Liver (tissue), 9 donors: ENCODE results near the gene GPR68. TPM values are rescaled to one million over a fixed set of nuclear protein-coding genes. Genes with fewer than 3 reads are reported as not detected.
"Not testable (repeated sequence)": the region's sequence is repeated elsewhere in the genome, so short reads cannot be mapped to it uniquely, and the experiment has no call there.

ENCODE experiments used
- DNase-seq: peaks from one replicate; pipeline ENCODE4 v3.0.0-alpha.2; 2017; ENCODE audit warnings: low spot score
- H3K27ac ChIP-seq, 2 donors: one replicate each; pipeline ENCODE4 v1.7.0; 2013; ENCODE audit warnings: inconsistent platforms in 2 of 2, low read length in 2 of 2, control low read depth in 1 of 2, low read depth in 1 of 2, mild to moderate bottlenecking in 1 of 2
- H3K27me3 ChIP-seq, 4 donors: one replicate each; pipeline versions ENCODE4 v1.6.1 to v1.7.0; 2013; ENCODE audit warnings: low read length in 3 of 4, inconsistent platforms in 1 of 4, mild to moderate bottlenecking in 1 of 4, moderate library complexity in 1 of 4; ENCODE audit not compliant: control insufficient read depth in 4 of 4, insufficient read depth in 4 of 4
- H3K36me3 ChIP-seq, 4 donors: one replicate each; pipeline versions ENCODE4 v1.6.1 to v1.7.0; 2013; ENCODE audit warnings: low read length in 3 of 4, mild to moderate bottlenecking in 3 of 4, low read depth in 1 of 4, moderate library complexity in 1 of 4; ENCODE audit not compliant: control insufficient read depth in 4 of 4, insufficient read depth in 3 of 4
- H3K4me1 ChIP-seq, 4 donors: one replicate each; pipeline versions ENCODE4 v1.6.1 to v1.7.0; 2013; ENCODE audit warnings: low read length in 3 of 4, mild to moderate bottlenecking in 3 of 4, moderate library complexity in 1 of 4; ENCODE audit not compliant: control insufficient read depth in 4 of 4, insufficient read depth in 4 of 4
- H3K4me3 ChIP-seq, 3 donors: one replicate each; pipeline versions ENCODE4 v1.6.1 to v1.7.0; 2013; ENCODE audit warnings: low read length in 3 of 3, control low read depth in 1 of 3, low read depth in 1 of 3, mild to moderate bottlenecking in 1 of 3
- H3K9ac ChIP-seq, 2 donors: one replicate each; pipeline ENCODE4 v1.7.0; 2013; ENCODE audit warnings: low read length in 2 of 2, mild to moderate bottlenecking in 2 of 2, moderate library complexity in 2 of 2, control low read depth in 1 of 2, low read depth in 1 of 2
- H3K9me3 ChIP-seq, 4 donors: one replicate each; pipeline versions ENCODE4 v1.6.1 to v1.7.0; 2013; ENCODE audit warnings: low read length in 3 of 4; ENCODE audit not compliant: control insufficient read depth in 4 of 4
- EGR1 ChIP-seq, 2 donors: IDR thresholded peaks; 2 replicates each; pipeline ENCODE4 v1.6.1; 2016 to 2018; ENCODE audit warnings: antibody characterized with exemption in 2 of 2, low read depth in 2 of 2
- FOXA1 ChIP-seq: IDR thresholded peaks from 2 replicates; pipeline ENCODE4 v1.6.1; 2016; ENCODE audit warnings: antibody characterized with exemption
- FOXA2 ChIP-seq: IDR thresholded peaks from 2 replicates; pipeline ENCODE4 v1.6.1; 2016; ENCODE audit warnings: antibody characterized with exemption
- GABPA ChIP-seq, 2 donors: IDR thresholded peaks in 1 of 2; conservative IDR thresholded peaks in 1 of 2; 2 replicates each; pipeline ENCODE4 v1.6.1; 2016; ENCODE audit warnings: antibody characterized with exemption in 2 of 2, mild to moderate bottlenecking in 1 of 2, moderate library complexity in 1 of 2
- HNF4A ChIP-seq, 2 donors: conservative IDR thresholded peaks; 2 replicates each; pipeline ENCODE4 v1.6.1; 2016; ENCODE audit warnings: antibody characterized with exemption in 2 of 2, mild to moderate bottlenecking in 2 of 2
- HNF4G ChIP-seq: IDR thresholded peaks from 2 replicates; pipeline ENCODE4 v1.6.1; 2016; ENCODE audit warnings: antibody characterized with exemption
- JUND ChIP-seq, 2 donors: IDR thresholded peaks; 2 replicates each; pipeline ENCODE4 v1.6.1; 2016; ENCODE audit warnings: antibody characterized with exemption in 2 of 2
- NR2F2 ChIP-seq: IDR thresholded peaks from 2 replicates; pipeline ENCODE4 v1.6.1; 2016; ENCODE audit warnings: antibody characterized with exemption
- RAD21 ChIP-seq, 2 donors: IDR thresholded peaks; 2 replicates each; pipeline ENCODE4 v1.6.1; 2016; ENCODE audit warnings: antibody characterized with exemption in 2 of 2, mild to moderate bottlenecking in 2 of 2
- RXRA ChIP-seq, 2 donors: IDR thresholded peaks; 2 replicates each; pipeline ENCODE4 v1.6.1; 2017 to 2018; ENCODE audit warnings: antibody characterized with exemption in 2 of 2, mild to moderate bottlenecking in 1 of 2
- SP1 ChIP-seq: IDR thresholded peaks from 2 replicates; pipeline ENCODE4 v1.6.1; 2018; ENCODE audit warnings: antibody characterized with exemption, mild to moderate bottlenecking
- TAF1 ChIP-seq: conservative IDR thresholded peaks from 2 replicates; pipeline ENCODE4 v1.6.1; 2016; ENCODE audit warnings: antibody characterized with exemption, mild to moderate bottlenecking
- YY1 ChIP-seq: IDR thresholded peaks from 2 replicates; pipeline ENCODE4 v1.6.1; 2016; ENCODE audit warnings: antibody characterized with exemption, mild to moderate bottlenecking
- WGBS: extraction: QIAGEN DNeasy Blood & Tissue Kit; methylation state at CpG from one replicate; pipeline ENCODE4 v1.1.7; 2013; 5-methylcytosine and 5-hydroxymethylcytosine counted together
- polyA plus RNA-seq, 2 donors: library from polyadenylated mRNA; stranded (reverse) in 1 of 2; unstranded in 1 of 2; fragments of 200-250 nt in 1 of 2; fragments of >200 nt in 1 of 2; fragmentation: Nextera tagmentation in 1 of 2; extraction: Ambion mirVana in 1 of 2; gene quantifications; one replicate each; pipeline versions ENCODE4 v1.2.1 to v1.2.3, GENCODE V29; 2013 to 2015
- total RNA-seq, 2 donors: library from RNA; depleted of rRNA; stranded (reverse); fragments of >200 nt; gene quantifications; one replicate each; pipeline ENCODE4 v1.2.3, GENCODE V29; 2014
- TF ChIP-seq, protein P1 (sequence below): IDR thresholded peaks from 2 replicates; pipeline ENCODE4 v1.6.1; 2016; ENCODE audit warnings: antibody characterized with exemption
- TF ChIP-seq, protein P2 (sequence below): IDR thresholded peaks from 2 replicates; pipeline ENCODE4 v1.6.1; 2016; ENCODE audit warnings: antibody characterized with exemption
- TF ChIP-seq, protein P3 (sequence below): IDR thresholded peaks from 2 replicates; pipeline ENCODE4 v1.6.1; 2016; ENCODE audit warnings: antibody characterized with exemption, mild to moderate bottlenecking
- TF ChIP-seq, protein P4 (sequence below): IDR thresholded peaks from 2 replicates; pipeline ENCODE4 v1.6.1; 2016; ENCODE audit warnings: antibody characterized with exemption
- TF ChIP-seq, protein P5 (sequence below): fragments of 150-350 bp; IDR thresholded peaks from 2 replicates; pipeline ENCODE4 v1.5.1; 2017; ENCODE audit warnings: improper control_type of control experiment, low read depth, low read length; ENCODE audit not compliant: missing input control
- donor health status: healthy.
- donor health status: healthy.
- donor health status: healthy.
- donor health status: healthy.
- donor health status: healthy.

GPR68 gene
- total and polyA plus RNA-seq, 4 donors: 0.17 to 0.37 (median 0.33) TPM; not detected in 1

DNA sequence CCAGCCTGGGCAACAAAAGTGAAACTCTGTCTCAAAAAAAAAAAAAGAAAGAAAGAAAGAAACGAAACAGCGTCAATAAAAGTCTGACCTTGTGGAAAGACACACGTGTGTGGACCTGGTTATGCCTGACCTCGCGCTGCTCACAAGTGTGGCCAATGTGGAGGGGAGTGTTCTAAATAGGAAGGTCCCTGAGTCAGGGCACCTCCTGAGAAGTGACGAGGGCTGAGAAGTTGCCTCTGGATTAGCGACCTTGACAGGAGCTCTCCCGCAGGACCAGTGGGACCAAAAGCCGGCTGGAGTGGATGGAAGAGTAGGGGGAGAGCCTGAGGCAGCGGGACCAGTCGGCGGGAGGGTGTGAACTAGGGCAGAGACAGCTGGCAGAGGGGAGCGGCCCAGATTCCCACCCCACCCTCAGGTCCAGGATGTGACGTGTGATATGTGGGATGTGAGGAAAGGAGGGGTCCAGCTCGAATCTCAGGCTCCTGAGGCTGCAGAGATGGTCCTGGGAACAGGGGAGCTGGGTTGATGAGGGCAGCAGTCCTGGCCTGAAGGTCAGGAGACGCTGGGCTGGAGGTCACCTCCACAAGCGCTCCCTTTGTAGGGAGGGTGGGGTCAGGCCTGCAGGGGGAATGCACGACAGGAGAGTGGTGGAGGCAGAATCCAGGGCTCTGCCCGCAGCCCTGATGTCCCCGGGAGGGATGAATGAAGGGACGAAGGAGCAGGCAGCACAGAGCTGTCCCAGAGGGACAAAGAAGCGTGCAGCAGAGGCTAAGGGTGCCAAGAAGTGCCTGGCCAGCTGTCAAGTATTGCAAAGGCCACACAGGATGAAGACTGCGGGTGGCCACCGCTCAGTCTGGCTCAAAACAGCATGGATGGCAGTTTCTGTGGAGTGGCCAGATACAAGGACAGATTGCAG is 24.8 kb upstream of the GPR68 start:
- peaks cover 0 to 8% (median 2%) of the 10 kb centered on the region in 4 donors for H3K36me3 ChIP-seq
- TF ChIP-seq, protein P1, sequence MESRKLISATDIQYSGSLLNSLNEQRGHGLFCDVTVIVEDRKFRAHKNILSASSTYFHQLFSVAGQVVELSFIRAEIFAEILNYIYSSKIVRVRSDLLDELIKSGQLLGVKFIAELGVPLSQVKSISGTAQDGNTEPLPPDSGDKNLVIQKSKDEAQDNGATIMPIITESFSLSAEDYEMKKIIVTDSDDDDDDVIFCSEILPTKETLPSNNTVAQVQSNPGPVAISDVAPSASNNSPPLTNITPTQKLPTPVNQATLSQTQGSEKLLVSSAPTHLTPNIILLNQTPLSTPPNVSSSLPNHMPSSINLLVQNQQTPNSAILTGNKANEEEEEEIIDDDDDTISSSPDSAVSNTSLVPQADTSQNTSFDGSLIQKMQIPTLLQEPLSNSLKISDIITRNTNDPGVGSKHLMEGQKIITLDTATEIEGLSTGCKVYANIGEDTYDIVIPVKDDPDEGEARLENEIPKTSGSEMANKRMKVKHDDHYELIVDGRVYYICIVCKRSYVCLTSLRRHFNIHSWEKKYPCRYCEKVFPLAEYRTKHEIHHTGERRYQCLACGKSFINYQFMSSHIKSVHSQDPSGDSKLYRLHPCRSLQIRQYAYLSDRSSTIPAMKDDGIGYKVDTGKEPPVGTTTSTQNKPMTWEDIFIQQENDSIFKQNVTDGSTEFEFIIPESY: no peak
- no peak for TF ChIP-seq GABPA (IDR thresholded peaks at IDR 0.05 in 1 of 2, conservative IDR thresholded peaks at IDR 0.05 in 1 of 2)
- TF ChIP-seq EGR1 (IDR thresholded peaks at IDR 0.05; ENCODE audit: low read depth in 2 of 2): no peak
- peaks cover 0 to 6% (median 3%) of the 10 kb centered on the region in 4 donors for H3K4me1 ChIP-seq
- no peaks in the 10 kb centered on the region for H3K9me3 ChIP-seq
- no peaks in the 10 kb centered on the region for H3K27me3 ChIP-seq
- no peak for DNase-seq
- no peak overlapping the region for H3K9ac ChIP-seq
- WGBS: 76% methylated on average over 24 of the region's 24 CpGs
- no peak overlapping the region for H3K4me3 ChIP-seq
- no peak overlapping the region for H3K27ac ChIP-seq

DNA sequence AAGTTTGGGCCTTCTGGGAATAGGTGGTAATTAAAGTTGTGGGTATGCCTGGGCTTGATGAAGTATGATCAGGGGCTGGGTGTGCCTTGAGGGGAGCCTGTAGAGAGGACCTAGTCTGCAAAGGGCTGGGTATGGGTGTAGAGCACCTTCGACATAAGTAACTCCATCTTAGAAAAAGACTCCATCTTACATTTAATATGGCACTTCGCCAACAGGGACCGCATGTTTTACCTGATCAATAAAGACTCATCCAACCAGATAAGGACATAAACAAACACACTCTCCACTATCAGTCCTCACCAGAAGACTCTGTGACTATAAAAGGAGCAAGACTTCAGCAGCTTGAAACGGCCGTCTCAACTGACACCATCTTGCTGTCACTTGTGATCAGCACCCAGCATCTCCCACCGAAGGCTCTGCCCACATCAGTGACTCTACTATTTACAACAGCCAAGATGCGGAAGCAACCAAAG is 23.5 kb upstream of the GPR68 start:
- no peaks in the 10 kb centered on the region for H3K9me3 ChIP-seq
- DNase-seq: no peak
- no peak overlapping the region for H3K4me3 ChIP-seq
- TF ChIP-seq, protein P2, sequence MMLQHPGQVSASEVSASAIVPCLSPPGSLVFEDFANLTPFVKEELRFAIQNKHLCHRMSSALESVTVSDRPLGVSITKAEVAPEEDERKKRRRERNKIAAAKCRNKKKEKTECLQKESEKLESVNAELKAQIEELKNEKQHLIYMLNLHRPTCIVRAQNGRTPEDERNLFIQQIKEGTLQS: no peak
- no peak for TF ChIP-seq HNF4G
- TF ChIP-seq GABPA (IDR thresholded peaks at IDR 0.05 in 1 of 2, conservative IDR thresholded peaks at IDR 0.05 in 1 of 2): no peak
- no peak for TF ChIP-seq TAF1
- no peak for TF ChIP-seq FOXA2
- TF ChIP-seq RAD21 (IDR thresholded peaks at IDR 0.05): no peak
- TF ChIP-seq RXRA (IDR thresholded peaks at IDR 0.05): no peak
- TF ChIP-seq, protein P3, sequence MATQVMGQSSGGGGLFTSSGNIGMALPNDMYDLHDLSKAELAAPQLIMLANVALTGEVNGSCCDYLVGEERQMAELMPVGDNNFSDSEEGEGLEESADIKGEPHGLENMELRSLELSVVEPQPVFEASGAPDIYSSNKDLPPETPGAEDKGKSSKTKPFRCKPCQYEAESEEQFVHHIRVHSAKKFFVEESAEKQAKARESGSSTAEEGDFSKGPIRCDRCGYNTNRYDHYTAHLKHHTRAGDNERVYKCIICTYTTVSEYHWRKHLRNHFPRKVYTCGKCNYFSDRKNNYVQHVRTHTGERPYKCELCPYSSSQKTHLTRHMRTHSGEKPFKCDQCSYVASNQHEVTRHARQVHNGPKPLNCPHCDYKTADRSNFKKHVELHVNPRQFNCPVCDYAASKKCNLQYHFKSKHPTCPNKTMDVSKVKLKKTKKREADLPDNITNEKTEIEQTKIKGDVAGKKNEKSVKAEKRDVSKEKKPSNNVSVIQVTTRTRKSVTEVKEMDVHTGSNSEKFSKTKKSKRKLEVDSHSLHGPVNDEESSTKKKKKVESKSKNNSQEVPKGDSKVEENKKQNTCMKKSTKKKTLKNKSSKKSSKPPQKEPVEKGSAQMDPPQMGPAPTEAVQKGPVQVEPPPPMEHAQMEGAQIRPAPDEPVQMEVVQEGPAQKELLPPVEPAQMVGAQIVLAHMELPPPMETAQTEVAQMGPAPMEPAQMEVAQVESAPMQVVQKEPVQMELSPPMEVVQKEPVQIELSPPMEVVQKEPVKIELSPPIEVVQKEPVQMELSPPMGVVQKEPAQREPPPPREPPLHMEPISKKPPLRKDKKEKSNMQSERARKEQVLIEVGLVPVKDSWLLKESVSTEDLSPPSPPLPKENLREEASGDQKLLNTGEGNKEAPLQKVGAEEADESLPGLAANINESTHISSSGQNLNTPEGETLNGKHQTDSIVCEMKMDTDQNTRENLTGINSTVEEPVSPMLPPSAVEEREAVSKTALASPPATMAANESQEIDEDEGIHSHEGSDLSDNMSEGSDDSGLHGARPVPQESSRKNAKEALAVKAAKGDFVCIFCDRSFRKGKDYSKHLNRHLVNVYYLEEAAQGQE: no peak
- TF ChIP-seq EGR1 (IDR thresholded peaks at IDR 0.05; ENCODE audit: low read depth in 2 of 2): no peak
- TF ChIP-seq NR2F2: no peak
- TF ChIP-seq, protein P4, sequence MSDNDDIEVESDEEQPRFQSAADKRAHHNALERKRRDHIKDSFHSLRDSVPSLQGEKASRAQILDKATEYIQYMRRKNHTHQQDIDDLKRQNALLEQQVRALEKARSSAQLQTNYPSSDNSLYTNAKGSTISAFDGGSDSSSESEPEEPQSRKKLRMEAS: no peak
- no peak for TF ChIP-seq SP1
- no peak for TF ChIP-seq FOXA1
- TF ChIP-seq, protein P5, sequence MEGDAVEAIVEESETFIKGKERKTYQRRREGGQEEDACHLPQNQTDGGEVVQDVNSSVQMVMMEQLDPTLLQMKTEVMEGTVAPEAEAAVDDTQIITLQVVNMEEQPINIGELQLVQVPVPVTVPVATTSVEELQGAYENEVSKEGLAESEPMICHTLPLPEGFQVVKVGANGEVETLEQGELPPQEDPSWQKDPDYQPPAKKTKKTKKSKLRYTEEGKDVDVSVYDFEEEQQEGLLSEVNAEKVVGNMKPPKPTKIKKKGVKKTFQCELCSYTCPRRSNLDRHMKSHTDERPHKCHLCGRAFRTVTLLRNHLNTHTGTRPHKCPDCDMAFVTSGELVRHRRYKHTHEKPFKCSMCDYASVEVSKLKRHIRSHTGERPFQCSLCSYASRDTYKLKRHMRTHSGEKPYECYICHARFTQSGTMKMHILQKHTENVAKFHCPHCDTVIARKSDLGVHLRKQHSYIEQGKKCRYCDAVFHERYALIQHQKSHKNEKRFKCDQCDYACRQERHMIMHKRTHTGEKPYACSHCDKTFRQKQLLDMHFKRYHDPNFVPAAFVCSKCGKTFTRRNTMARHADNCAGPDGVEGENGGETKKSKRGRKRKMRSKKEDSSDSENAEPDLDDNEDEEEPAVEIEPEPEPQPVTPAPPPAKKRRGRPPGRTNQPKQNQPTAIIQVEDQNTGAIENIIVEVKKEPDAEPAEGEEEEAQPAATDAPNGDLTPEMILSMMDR: no peak
- no peak for TF ChIP-seq HNF4A (conservative IDR thresholded peaks at IDR 0.05)
- TF ChIP-seq JUND (IDR thresholded peaks at IDR 0.05): no peak
- no peak for TF ChIP-seq YY1
- TF ChIP-seq, protein P1: no peak
- peaks cover 0 to 8% (median 0%) of the 10 kb centered on the region in 4 donors for H3K36me3 ChIP-seq
- 76% methylated on average over 7 of the region's 7 CpGs for WGBS
- no peaks in the 10 kb centered on the region for H3K27me3 ChIP-seq
- peaks cover 0 to 9% (median 3%) of the 10 kb centered on the region in 4 donors for H3K4me1 ChIP-seq
- no peak overlapping the region for H3K9ac ChIP-seq
- no peak overlapping the region for H3K27ac ChIP-seq

DNA sequence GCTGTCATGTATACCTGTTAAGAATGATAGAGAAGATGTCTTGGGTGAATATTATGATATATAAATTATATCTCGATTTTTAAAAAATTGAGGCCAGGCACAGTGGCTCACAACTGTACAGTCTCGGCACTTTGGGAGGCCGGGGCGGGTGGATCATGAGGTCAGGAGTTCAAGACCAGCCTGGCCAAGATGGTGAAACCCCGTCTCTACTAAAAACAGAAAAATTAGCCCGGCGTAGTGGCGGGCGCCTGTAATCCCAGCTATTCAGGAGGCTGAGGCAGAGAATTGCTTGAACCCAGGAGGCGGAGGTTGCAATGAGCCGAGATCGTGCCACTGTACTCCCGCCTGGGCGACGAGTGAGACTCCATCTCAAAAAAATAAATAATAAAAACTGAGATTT is 21.8 kb upstream of the GPR68 start:
- DNase-seq, H3K9me3 ChIP-seq, H3K4me1 ChIP-seq, H3K36me3 ChIP-seq, H3K27me3 ChIP-seq, H3K27ac ChIP-seq, H3K4me3 ChIP-seq, H3K9ac ChIP-seq: not testable (repeated sequence)
- WGBS: 93% methylated on average over 15 of the region's 15 CpGs
